ENCODE data around the gene PHPT1.

Gene PHPT1

DNA sequence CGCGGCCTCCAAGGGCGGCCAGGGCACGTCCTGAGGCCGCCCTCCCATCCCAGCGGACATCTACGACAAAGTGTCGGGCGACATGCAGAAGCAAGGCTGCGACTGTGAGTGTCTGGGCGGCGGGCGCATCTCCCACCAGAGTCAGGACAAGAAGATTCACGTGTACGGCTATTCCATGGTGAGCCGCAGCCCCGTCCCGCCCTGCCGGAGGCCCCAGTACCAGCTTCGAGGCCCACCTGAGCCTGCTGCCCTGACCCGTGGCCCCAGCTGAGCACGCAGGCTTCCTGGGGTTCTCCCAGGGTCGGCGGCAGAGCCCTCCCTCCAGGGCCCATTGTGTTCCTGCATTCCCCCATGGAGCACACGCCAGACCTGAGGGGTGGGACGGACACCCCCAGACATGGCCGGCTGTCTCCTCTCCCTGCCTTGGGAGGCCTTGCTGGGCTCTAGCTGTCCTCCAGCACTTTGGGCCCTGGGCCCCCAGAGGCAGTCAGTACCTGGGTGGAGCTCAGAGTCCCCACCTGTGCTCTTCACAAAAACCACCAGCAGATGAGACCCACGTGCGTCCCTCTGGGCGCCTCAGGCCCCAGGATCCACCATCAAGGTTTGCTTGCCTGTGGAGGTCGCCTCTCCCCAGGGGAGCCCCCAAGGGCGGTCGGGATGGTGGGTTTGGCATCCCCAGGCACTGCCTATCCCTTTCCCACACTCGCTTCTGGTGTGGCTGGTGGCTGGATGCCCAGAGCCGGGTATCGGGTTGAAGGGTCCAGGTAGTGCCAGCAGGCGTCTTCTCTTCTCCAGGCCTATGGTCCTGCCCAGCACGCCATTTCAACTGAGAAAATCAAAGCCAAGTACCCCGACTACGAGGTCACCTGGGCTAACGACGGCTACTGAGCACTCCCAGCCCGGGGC is 1.0 kb downstream of the PHPT1 start:
- no peak for DNase-seq

DNA sequence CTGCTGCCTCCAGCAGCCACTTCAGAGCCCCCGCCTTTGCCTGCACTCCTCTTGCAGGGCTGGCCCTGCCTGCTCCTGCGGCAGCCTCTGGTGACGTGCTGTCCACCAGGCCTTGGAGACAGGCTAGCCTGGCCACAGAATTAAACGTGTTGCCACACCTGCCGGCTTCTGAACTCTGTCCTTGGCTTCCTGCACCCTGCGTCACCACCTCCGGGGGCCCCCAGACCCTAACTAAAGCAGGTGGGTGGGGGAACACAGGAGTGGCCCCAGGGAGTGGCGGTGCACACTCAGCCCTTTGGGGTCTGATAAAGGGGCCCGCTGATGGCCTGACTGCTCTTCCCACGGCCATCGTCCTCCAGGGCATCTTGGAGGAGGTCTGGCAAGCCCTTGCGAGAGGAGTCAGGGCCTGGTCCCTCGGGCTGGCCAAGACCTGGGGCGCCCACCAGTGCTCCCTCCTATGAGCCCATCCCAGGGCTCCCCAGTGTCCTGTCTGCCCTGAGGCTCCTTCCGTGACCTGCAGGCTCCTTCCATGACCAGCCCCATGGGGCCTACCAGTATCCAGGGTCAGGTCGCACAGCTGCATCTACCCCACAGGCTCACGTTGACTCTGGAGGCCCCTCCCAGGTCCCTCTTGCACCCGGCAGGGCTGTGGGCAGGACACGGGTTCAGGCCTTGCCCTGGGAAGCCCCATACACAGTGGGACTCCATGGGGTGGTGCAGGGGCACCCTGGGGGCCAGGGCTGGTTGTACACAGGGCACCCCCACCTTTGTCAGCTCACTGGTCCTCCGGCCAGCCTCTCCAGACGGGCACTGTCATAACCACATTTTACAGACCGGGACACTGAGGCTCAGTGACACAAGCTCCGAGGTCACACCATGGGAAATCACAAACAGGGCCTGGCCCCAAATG is 1.9 kb downstream of the PHPT1 start:
- DNase-seq: no peak

DNA sequence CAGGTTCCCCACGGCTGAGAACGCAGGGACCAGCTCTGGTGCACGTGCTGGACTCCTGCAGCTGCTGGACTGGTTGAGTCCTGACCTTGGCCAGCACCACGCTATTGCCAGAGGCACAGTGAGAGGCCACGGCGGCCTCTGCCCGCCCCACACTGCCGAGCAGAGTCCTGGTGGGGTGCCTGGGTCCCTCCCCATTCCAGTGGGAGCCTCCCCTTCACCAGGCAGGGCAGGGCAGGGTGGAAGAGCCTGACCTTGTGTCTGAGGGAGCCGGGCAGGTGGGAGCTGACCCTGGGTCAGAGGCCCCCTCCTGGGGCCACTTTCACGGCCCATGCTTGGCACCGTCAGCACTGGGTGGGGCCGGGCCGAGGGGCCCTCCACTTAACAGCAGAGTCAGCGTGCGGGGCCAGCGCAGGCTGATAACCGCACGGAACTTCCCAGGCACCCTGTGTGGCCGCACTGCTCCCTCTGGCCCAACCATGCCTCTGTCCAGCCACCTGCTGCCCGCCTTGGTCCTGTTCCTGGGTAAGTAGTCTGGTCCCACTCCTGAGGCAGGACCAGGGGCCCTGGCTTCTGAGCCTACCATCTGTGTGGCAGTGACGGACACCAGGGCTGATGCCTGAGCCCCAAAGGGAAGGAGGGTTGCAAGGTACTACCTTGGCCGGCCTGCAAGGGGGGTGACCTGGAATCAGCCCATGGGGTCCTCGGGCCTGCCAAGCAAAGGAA is 2.9 kb downstream of the PHPT1 start, which contains the start of gene MAMDC4:
TSS of gene MAMDC4 (plus strand) at position 406 of the 723 bp plus-strand sequence. CDS start at position 477, 71 bp downstream.
- DNase-seq: no peak

DNA sequence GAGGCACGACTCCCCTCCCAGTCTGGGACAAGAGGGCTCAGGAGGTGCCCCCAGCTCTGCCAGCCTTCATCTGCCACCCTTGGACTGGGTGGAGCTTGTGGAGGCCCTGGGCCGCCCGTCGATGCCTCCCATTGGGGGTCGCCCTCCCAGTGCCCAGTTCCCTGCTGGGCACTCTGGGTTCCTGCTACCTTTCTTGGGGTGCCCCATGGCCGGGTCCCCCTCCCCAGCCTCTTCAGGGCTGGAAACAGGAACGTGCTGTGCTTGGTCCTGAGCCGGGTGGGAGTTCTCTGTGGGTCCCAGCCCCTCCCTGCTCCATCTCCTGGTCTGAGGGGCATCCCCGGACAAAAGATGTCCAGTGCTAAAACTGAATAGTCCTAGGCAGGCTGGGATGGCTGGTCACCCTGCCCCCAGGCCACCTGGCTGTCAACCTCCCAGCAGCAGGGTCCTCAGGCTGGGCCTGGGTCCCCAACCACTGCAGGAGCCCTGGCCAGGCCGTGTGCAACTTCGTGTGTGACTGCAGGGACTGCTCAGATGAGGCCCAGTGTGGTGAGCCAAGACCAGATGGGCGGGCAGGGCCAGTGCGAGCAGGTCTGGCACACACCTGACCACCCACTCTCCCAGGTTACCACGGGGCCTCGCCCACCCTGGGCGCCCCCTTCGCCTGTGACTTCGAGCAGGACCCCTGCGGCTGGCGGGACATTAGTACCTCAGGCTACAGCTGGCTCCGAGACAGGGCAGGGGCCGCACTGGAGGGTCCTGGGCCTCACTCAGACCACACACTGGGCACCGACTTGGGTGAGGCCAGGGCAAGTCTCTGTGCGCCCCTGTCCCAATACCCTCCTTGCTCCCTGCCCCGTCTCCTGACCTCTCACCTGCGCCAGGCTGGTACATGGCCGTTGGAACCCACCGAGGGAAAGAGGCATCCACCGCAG is 3.7 kb downstream of the PHPT1 start:
- no peak for DNase-seq

DNA sequence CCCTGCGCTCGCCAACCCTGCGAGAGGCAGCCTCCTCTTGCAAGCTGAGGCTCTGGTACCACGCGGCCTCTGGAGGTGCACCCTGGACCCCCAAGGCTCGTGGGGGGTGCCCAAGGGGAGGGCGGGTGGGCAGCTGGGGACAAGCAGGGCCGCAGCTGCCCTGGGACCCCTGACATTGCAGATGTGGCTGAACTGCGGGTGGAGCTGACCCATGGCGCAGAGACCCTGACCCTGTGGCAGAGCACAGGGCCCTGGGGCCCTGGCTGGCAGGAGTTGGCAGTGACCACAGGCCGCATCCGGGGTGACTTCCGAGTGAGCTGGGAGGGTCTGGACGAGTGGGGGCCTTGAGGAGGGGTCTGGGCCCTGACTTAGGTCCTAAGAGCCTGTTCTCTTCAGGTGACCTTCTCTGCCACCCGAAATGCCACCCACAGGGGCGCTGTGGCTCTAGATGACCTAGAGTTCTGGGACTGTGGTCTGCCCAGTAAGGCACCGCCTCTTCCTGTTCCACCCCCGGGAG is 4.4 kb downstream of the PHPT1 start:
- DNase-seq: no peak

DNA sequence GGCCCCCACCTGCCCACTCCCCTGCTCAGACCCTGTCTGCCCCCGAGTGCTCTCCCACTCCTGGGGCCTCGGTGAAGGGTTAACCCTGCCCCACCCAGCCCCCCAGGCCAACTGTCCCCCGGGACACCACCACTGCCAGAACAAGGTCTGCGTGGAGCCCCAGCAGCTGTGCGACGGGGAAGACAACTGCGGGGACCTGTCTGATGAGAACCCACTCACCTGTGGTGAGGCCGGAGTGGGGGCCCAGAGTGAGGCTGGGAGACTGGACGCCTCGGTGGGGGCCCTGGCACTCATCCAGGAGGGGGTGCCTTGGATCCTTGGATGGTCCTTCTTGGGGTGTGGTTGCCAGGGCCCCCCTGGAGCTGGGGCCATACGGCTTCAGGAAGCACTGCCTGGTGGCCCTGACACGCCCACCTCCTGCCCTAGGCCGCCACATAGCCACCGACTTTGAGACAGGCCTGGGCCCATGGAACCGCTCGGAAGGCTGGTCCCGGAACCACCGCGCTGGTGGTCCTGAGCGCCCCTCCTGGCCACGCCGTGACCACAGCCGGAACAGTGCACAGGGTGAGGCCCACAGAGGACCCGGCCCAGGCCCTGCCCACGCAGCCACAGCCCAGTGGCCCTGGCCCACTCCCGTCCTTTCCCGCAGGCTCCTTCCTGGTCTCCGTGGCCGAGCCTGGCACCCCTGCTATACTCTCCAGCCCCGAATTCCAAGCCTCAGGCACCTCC is 5.1 kb downstream of the PHPT1 start:
- DNase-seq: no peak

DNA sequence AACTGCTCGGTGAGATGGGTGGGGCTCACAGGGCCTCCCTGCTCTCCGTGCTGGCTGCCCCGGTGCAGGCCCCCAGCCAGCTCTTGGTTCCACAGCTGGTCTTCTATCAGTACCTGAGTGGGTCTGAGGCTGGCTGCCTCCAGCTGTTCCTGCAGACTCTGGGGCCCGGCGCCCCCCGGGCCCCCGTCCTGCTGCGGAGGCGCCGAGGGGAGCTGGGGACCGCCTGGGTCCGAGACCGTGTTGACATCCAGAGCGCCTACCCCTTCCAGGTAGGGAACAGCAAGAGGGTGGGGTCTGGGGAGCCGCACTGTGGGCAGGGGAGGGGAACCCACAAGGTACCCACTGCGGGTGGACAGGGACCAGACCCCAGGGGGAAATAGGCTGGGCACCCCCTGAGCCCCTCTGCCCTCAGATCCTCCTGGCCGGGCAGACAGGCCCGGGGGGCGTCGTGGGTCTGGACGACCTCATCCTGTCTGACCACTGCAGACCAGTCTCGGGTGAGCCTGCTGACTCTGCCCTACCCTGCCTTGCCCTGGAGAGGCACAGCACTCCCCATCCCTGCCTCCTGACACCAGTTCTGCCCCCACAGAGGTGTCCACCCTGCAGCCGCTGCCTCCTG is 5.7 kb downstream of the PHPT1 start:
- no peak for DNase-seq

DNA sequence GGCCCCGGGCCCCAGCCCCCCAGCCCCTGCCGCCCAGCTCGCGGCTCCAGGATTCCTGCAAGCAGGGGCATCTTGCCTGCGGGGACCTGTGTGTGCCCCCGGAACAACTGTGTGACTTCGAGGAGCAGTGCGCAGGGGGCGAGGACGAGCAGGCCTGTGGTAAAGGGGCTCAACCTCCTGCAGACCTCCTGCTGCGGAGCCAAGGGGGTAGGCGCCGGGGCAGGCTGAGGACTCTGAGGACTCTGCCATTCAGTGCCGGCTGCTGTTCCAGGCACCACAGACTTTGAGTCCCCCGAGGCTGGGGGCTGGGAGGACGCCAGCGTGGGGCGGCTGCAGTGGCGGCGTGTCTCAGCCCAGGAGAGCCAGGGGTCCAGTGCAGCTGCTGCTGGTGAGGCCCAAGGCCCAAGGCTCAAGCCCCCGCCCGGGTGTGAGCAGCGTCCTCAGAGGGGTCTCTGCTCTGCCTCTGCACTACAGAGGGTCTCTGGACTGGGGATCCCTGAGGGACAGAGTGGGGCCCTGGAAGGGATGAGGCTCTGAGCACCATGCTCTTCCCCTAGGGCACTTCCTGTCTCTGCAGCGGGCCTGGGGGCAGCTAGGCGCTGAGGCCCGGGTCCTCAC is 6.4 kb downstream of the PHPT1 start:
- no peak for DNase-seq

DNA sequence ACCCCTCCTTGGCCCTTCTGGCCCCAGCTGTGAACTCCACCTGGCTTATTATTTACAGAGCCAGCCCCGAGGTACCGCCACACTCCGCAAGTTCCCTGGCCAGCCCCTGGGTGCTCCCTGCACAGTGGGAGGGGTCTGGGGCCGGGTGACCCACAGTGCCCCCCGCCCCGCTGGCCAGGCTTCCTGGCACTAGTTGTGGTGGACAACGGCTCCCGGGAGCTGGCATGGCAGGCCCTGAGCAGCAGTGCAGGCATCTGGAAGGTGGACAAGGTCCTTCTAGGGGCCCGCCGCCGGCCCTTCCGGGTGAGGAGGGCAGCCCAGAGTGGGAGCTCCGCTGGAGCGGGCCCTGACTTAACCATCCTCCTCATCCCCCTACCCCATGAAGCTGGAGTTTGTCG is 6.9 kb downstream of the PHPT1 start:
- DNase-seq: no peak

DNA sequence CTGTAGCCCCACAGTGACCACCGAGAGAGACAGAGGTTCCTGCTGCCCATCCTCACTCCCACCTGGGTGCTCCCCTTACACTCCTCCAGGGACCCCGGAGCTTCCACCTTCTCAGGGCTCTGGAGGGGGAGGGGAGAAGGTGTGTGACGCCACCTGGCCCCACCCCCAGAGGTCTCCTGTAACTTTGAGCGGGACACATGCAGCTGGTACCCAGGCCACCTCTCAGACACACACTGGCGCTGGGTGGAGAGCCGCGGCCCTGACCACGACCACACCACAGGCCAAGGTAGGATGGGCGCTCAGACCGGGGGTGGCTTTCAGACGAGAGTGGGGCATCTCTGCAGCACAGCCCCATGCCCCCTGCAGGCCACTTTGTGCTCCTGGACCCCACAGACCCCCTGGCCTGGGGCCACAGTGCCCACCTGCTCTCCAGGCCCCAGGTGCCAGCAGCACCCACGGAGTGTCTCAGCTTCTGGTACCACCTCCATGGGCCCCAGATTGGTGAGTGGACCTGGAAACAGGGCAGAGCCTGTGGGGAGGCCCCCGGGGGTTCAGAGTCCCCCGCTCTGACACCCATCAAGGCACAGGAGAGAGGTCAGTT is 7.4 kb downstream of the PHPT1 start:
- no peak for DNase-seq

DNA sequence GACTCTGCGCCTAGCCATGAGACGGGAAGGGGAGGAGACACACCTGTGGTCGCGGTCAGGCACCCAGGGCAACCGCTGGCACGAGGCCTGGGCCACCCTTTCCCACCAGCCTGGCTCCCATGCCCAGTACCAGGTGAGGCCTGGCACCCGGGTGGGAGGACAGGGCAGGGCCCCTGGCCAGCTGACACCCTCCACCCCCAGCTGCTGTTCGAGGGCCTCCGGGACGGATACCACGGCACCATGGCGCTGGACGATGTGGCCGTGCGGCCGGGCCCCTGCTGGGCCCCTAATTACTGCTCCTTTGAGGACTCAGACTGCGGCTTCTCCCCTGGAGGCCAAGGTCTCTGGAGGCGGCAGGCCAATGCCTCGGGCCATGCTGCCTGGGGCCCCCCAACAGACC is 8.0 kb downstream of the PHPT1 start:
- DNase-seq: no peak

DNA sequence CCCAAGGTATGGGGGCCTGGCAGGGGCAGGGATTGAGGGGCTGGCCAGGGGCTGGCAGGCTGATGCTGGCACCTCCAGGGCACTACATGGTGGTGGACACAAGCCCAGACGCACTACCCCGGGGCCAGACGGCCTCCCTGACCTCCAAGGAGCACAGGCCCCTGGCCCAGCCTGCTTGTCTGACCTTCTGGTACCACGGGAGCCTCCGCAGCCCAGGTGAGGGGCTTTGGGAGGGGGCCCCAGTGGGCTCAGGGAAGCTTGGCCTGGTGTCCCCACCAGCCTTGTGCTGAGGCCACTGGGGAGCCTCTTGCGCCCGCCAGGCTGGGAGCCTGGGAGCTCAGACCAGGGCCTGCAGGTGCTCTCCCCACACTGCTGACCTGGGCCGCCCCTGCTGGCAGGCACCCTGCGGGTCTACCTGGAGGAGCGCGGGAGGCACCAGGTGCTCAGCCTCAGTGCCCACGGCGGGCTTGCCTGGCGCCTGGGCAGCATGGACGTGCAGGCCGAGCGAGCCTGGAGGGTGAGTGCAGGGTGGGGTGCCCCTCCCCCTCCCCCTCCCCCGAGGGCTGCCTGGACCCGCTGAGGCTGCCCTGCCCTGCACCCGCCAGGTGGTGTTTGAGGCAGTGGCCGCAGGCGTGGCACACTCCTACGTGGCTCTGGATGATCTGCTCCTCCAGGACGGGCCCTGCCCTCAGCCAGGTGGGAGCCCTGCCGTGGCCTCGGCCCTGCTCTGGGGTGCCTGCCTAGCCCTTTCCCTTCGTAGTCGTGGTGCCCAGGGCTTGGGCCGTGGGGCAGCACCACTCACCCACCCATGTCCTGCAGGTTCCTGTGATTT is 8.6 kb downstream of the PHPT1 start:
- no peak for DNase-seq

DNA sequence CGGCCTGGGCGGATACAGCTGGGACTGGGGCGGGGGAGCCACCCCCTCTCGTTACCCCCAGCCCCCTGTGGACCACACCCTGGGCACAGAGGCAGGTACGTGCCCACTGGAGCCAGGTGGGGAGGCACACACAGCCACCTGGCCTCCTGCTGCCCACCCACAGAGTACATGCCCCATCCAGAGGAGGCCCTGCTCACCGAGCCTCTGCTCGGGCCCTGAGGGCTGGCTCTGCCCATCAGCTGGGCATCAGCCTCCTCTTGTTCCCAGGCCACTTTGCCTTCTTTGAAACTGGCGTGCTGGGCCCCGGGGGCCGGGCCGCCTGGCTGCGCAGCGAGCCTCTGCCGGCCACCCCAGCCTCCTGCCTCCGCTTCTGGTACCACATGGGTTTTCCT is 9.2 kb downstream of the PHPT1 start:
- DNase-seq: no peak

DNA sequence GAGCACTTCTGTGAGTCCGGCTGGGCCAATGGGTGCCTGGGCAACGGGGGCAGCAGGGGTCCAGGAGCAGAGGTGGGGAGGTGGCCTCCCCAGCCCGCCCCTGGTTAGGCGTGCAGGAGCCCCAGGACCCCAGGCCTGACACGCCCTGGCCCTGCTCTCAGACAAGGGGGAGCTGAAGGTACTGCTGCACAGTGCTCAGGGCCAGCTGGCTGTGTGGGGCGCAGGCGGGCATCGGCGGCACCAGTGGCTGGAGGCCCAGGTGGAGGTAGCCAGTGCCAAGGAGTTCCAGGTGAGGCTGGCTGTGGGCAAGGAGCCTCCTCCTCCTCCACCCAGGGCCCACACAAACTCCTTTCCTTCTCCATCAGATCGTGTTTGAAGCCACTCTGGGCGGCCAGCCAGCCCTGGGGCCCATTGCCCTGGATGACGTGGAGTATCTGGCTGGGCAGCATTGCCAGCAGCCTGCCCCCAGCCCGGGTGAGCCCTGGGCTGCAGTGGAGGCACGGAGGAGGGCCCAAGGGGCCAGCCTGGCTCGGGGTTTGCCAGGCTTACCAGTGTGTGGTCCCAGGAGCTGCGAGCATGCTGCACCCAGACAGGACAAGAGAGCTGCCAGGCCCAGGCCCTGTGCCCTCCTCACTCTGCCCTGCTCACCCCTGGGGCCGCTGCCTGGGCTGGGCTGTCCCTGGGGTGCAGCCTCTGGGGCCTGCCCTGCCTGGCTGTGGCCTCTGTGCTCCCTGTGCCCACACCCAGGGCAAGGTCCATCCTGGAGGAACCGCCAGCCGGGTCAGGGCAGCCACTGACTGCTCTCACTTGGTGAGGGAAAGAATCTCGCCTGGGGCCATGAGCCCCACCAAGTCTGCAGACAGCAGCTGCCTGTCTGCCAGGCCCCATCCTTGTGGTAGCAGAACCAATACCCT is 9.9 kb downstream of the PHPT1 start:
- no peak for DNase-seq

DNA sequence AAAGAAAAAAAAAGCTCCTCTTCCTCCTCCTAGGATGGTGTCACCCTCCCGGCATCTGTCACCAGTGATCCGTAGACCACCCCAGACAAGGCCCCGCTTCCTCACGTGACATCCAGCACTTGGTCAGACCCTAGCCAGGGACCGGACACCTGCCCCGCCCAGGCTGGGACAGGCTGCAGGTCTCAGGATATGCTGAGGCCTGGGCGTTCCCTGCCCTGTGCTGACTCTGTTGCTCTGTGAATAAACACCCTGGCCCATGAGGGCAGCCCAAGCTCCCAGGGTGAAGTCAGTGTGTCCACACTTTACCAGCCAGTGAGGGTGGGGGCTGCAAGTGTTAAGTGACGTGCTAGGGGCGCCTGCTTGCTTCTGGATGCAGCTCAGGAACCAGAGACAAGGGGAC is 11.3 kb downstream of the PHPT1 start:
- no peak for DNase-seq

DNA sequence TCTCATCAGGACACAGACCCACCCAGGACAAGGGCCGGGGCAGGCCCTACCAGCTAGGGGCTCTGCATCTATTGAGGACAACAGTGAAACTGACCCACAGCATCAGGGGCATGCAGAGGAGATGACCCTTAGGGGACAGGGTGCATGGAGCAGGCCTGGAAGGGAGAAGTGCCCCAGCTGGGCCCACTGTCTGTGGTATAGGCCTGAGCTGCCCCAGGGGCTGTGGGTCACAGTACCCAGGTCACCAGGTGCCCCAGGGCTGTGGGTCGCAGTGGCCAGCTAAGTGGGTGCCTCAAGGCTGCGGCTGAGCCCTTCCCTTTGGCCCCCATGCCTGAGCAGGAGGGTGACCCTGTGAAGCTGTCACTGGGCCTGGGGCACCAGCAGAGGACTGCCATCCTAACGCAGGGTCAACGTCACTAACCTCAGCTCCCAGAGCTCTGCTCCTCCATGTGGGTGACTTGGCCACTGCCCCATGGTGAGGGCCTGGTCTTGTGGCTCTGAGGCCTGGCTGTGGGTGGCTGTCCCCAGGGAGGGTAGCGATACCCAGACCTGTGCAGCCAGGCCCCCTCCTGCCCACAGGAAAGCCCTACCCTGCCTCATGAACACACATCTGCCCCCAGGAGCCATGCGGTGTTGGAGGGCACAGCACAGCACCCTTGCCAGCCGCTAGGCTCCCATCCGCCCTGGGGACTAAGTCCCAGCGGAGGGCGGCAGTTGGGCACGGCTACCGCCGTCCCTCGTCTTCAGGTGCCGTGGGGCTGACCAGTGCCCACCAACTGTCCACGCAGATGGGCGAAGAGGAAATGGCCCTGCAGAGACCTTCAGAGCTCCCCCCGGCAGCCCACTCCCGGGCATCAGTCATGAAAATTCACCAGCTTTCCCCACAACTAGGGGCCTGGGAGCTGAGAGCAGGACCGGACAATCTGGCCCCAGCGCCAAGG is 12.0 kb downstream of the PHPT1 start:
- no peak for DNase-seq
